HepG2 (cell line): ENCODE data around the gene RNU11. TPM values are rescaled to one million over a fixed set of nuclear protein-coding genes. Genes with fewer than 3 reads are reported as not detected.

Source experiments
- ATF1 ChIP-seq: IDR thresholded peaks from 2 replicates; pipeline ENCODE4 v1.6.1; 2016; ENCODE audit warnings: mild to moderate bottlenecking, control low read depth
- CEBPB ChIP-seq: IDR thresholded peaks from 2 replicates; pipeline ENCODE4 v1.6.1; 2011; ENCODE audit warnings: low read depth, low read length, improper control_type of control experiment, borderline replicate concordance
- DR1 ChIP-seq: sonication (generic); formaldehyde crosslinking; IDR thresholded peaks from 2 replicates; pipeline ENCODE4 v1.8.0; 2021; ENCODE audit warnings: mild to moderate bottlenecking, missing genetic modification reagents, inconsistent platforms
- HNRNPLL ChIP-seq: fragments of 200-400 bp; formaldehyde crosslinking; IDR thresholded peaks from 2 replicates; pipeline ENCODE4 v1.6.1; 2017; ENCODE audit warnings: mild to moderate bottlenecking, low read depth, low read length; ENCODE audit not compliant: poor library complexity, severe bottlenecking
- JUND ChIP-seq: sonication (generic); formaldehyde crosslinking; IDR thresholded peaks from 2 replicates; pipeline ENCODE4 v1.8.0; 2022; ENCODE audit warnings: mild to moderate bottlenecking, missing genetic modification reagents
- KMT2A ChIP-seq: sonication (generic); formaldehyde crosslinking; IDR thresholded peaks from 2 replicates; pipeline ENCODE4 v1.4.0; 2020; ENCODE audit warnings: missing genetic modification reagents
- MED8 ChIP-seq: sonication (generic); formaldehyde crosslinking; IDR thresholded peaks from 2 replicates; pipeline ENCODE4 v1.8.1; 2023; ENCODE audit warnings: mild to moderate bottlenecking, missing genetic modification reagents; ENCODE audit not compliant: insufficient replicate concordance
- NFIC ChIP-seq: IDR thresholded peaks from 2 replicates; pipeline ENCODE4 v1.6.1; 2012; ENCODE audit warnings: mild to moderate bottlenecking, low read length, inconsistent platforms
- PPARG ChIP-seq: conservative IDR thresholded peaks from 2 replicates; pipeline ENCODE4 v1.6.1; 2016; ENCODE audit warnings: missing biosample characterization, missing genetic modification reagents
- RXRB ChIP-seq: IDR thresholded peaks from 2 replicates; pipeline ENCODE4 v1.6.1; 2016; ENCODE audit warnings: borderline replicate concordance, missing genetic modification reagents, missing compliant biosample characterization
- SP2 ChIP-seq: sonication (generic); formaldehyde crosslinking; IDR thresholded peaks from 2 replicates; pipeline ENCODE4 v1.5.1; 2020; ENCODE audit warnings: mild to moderate bottlenecking, missing genetic modification reagents
- ZFAT ChIP-seq: sonication (generic); formaldehyde crosslinking; conservative IDR thresholded peaks from 2 replicates; pipeline ENCODE4 v1.8.1; 2023; ENCODE audit warnings: missing genetic modification reagents, inconsistent platforms
- ZFP62 ChIP-seq: sonication (generic); formaldehyde crosslinking; IDR thresholded peaks from 2 replicates; pipeline ENCODE4 v1.4.0; 2020; ENCODE audit warnings: missing genetic modification reagents
- ZNF121 ChIP-seq: sonication (generic); formaldehyde crosslinking; IDR thresholded peaks from 2 replicates; pipeline ENCODE4 v1.5.0; 2020; ENCODE audit warnings: mild to moderate bottlenecking, missing genetic modification reagents
- ZNF232 ChIP-seq: sonication (generic); formaldehyde crosslinking; IDR thresholded peaks from 2 replicates; pipeline ENCODE4 v1.4.0; 2020; ENCODE audit warnings: missing genetic modification reagents, borderline replicate concordance
- ZNF350 ChIP-seq: sonication (generic); formaldehyde crosslinking; IDR thresholded peaks from 2 replicates; pipeline ENCODE4 v1.4.0; 2020; ENCODE audit warnings: mild to moderate bottlenecking, low read depth, missing genetic modification reagents, borderline replicate concordance
- ZNF446 ChIP-seq: sonication (generic); formaldehyde crosslinking; IDR thresholded peaks from 2 replicates; pipeline ENCODE4 v1.5.0; 2020; ENCODE audit warnings: mild to moderate bottlenecking, missing genetic modification reagents
- ZNF484 ChIP-seq: sonication (generic); formaldehyde crosslinking; IDR thresholded peaks from 2 replicates; pipeline ENCODE4 v1.5.1; 2020; ENCODE audit warnings: mild to moderate bottlenecking, low read depth, missing genetic modification reagents, borderline replicate concordance
- ZNF547 ChIP-seq: sonication (generic); formaldehyde crosslinking; IDR thresholded peaks from 2 replicates; pipeline ENCODE4 v1.5.1; 2020; ENCODE audit warnings: mild to moderate bottlenecking, missing genetic modification reagents
- ZNF557 ChIP-seq: sonication (generic); formaldehyde crosslinking; IDR thresholded peaks from 2 replicates; pipeline ENCODE4 v1.4.0; 2020; ENCODE audit warnings: missing genetic modification reagents
- ZNF670 ChIP-seq: sonication (generic); formaldehyde crosslinking; IDR thresholded peaks from 2 replicates; pipeline ENCODE4 v1.8.0; 2022; ENCODE audit warnings: mild to moderate bottlenecking, missing genetic modification reagents, borderline replicate concordance
- ZNF713 ChIP-seq: sonication (generic); formaldehyde crosslinking; IDR thresholded peaks from 2 replicates; pipeline ENCODE4 v1.4.0; 2020; ENCODE audit warnings: mild to moderate bottlenecking, missing genetic modification reagents
- ZSCAN12 ChIP-seq: sonication (generic); formaldehyde crosslinking; IDR thresholded peaks from 2 replicates; pipeline ENCODE4 v1.9.0; 2021; ENCODE audit warnings: mild to moderate bottlenecking, missing genetic modification reagents
- polyA plus RNA-seq, 8 experiments: library from polyadenylated mRNA; depleted of rRNA in 3 of 8; stranded (reverse) in 7 of 8; unstranded in 1 of 8; fragments of >200 nt; fragmentation: Illumina TruSeq in 4 of 8; extraction: Trizol in 4 of 8; gene quantifications; 2 replicates each; pipeline versions ENCODE4 v1.2.1 to v1.2.3, GENCODE V29; 2011 to 2016; ENCODE audit warnings: low read depth in 4 of 8, missing spikeins in 1 of 8, mixed read lengths in 1 of 8; ENCODE audit not compliant: insufficient read depth in 1 of 8
- total RNA-seq, 5 experiments: library from RNA; depleted of rRNA; stranded (reverse); fragments of >200 nt; fragmentation: Illumina TruSeq; extraction: Trizol; gene quantifications; 2 replicates each; pipeline ENCODE4 v1.2.3, GENCODE V29; 2016; ENCODE audit warnings: low read depth in 1 of 5
- TF ChIP-seq, protein P1 (sequence below): sonication (generic); formaldehyde crosslinking; IDR thresholded peaks from 2 replicates; pipeline ENCODE4 v1.5.0; 2020; ENCODE audit warnings: missing genetic modification reagents
- TF ChIP-seq, protein P2 (sequence below): sonication (generic); formaldehyde crosslinking; IDR thresholded peaks from 2 replicates; pipeline ENCODE4 v1.4.0; 2020; ENCODE audit warnings: missing genetic modification reagents
- TF ChIP-seq, protein P3 (sequence below): sonication (generic); formaldehyde crosslinking; IDR thresholded peaks from 2 replicates; pipeline ENCODE4 v1.9.0; 2021; ENCODE audit warnings: missing genetic modification reagents, borderline replicate concordance

RNU11 gene
- total and polyA plus RNA-seq, 2 of the 13 experiments (the other 11 are each of a cell fraction or from before 2014, with no cell fraction given) = not detected

DNA sequence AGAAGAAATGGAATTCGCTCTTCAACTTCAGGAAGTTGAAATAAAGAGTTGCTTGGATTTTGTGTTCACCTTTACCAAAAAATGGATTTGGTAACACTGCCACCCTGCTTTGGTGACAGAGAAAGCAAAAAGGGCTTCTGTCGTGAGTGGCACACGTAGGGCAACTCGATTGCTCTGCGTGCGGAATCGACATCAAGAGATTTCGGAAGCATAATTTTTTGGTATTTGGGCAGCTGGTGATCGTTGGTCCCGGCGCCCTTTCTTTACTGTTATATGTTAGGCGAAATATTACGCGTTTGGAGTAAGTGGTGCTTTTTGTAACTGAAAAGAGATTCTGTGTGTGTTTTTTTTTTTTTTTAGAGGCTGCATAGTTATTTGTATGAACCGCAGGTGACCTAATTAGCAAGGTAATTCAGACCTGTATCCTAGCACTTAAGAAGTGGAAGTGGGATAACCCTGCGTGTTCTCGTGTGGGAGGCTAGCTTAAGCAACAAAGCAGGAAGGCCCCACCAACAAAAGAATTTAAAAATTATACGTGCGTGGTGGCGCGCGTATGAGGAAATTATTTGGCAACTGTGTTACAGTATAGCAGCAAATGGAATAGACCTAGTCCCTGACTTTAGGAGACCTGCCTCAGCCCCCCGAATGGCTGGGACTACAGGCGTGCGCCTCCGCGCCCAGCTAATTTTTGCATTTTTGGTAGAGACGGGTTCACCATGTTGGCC lies at the start of gene RNU11 (continued):
- TF ChIP-seq ZNF446 (CRISPR knock-in tag) (no peak), ZFAT (CRISPR knock-in tag) (0 out of 2 replicates have a peak, but pooled peaks have one; percentile 28), ZNF547 (peak; percentile 61; the same call in 1 of the 2 replicates), ZFP62 (peak; percentile 72; the same call in 1 of the 2 replicates), ZNF350 (CRISPR knock-in tag) (peak; percentile 93), DR1 (CRISPR knock-in tag) (peak; percentile 92), ZNF121 (peak; percentile 35; the same call in 1 of the 2 replicates), ZNF670 (CRISPR knock-in tag) (no peak), ATF1 (CRISPR knock-in tag) (peak; percentile 84), RXRB (peak; percentile 85), NFIC (peak; percentile 97), ZNF557 (CRISPR knock-in tag) (0 out of 2 replicates have a peak, but pooled peaks have one; percentile 83), PPARG (CRISPR knock-in tag) (peak; percentile 76), JUND (CRISPR knock-in tag) (peak; percentile 74), SP2 (CRISPR knock-in tag) (no peak), ZNF232 (CRISPR knock-in tag) (peak; percentile 92; the same call in 1 of the 2 replicates), ZNF713 (CRISPR knock-in tag) (0 out of 2 replicates have a peak, but pooled peaks have one; percentile 77), MED8 (CRISPR knock-in tag) (peak; percentile 100), ZSCAN12 (no peak; the same call in 1 of the 2 replicates), HNRNPLL (no peak), CEBPB (no peak), KMT2A (peak; percentile 88), ZNF484 (CRISPR knock-in tag) (no peak)
- TF ChIP-seq, protein P1, sequence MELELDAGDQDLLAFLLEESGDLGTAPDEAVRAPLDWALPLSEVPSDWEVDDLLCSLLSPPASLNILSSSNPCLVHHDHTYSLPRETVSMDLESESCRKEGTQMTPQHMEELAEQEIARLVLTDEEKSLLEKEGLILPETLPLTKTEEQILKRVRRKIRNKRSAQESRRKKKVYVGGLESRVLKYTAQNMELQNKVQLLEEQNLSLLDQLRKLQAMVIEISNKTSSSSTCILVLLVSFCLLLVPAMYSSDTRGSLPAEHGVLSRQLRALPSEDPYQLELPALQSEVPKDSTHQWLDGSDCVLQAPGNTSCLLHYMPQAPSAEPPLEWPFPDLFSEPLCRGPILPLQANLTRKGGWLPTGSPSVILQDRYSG = no peak
- TF ChIP-seq, protein P2, sequence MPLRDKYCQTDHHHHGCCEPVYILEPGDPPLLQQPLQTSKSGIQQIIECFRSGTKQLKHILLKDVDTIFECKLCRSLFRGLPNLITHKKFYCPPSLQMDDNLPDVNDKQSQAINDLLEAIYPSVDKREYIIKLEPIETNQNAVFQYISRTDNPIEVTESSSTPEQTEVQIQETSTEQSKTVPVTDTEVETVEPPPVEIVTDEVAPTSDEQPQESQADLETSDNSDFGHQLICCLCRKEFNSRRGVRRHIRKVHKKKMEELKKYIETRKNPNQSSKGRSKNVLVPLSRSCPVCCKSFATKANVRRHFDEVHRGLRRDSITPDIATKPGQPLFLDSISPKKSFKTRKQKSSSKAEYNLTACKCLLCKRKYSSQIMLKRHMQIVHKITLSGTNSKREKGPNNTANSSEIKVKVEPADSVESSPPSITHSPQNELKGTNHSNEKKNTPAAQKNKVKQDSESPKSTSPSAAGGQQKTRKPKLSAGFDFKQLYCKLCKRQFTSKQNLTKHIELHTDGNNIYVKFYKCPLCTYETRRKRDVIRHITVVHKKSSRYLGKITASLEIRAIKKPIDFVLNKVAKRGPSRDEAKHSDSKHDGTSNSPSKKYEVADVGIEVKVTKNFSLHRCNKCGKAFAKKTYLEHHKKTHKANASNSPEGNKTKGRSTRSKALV (CRISPR knock-in tag) = peak; percentile 67; the same call in 1 of the 2 replicates
- TF ChIP-seq, protein P3, sequence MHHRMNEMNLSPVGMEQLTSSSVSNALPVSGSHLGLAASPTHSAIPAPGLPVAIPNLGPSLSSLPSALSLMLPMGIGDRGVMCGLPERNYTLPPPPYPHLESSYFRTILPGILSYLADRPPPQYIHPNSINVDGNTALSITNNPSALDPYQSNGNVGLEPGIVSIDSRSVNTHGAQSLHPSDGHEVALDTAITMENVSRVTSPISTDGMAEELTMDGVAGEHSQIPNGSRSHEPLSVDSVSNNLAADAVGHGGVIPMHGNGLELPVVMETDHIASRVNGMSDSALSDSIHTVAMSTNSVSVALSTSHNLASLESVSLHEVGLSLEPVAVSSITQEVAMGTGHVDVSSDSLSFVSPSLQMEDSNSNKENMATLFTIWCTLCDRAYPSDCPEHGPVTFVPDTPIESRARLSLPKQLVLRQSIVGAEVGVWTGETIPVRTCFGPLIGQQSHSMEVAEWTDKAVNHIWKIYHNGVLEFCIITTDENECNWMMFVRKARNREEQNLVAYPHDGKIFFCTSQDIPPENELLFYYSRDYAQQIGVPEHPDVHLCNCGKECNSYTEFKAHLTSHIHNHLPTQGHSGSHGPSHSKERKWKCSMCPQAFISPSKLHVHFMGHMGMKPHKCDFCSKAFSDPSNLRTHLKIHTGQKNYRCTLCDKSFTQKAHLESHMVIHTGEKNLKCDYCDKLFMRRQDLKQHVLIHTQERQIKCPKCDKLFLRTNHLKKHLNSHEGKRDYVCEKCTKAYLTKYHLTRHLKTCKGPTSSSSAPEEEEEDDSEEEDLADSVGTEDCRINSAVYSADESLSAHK = no peak; the same call in 1 of the 2 replicates
